ENCODE measurements around the gene PTPN7.

DNA sequence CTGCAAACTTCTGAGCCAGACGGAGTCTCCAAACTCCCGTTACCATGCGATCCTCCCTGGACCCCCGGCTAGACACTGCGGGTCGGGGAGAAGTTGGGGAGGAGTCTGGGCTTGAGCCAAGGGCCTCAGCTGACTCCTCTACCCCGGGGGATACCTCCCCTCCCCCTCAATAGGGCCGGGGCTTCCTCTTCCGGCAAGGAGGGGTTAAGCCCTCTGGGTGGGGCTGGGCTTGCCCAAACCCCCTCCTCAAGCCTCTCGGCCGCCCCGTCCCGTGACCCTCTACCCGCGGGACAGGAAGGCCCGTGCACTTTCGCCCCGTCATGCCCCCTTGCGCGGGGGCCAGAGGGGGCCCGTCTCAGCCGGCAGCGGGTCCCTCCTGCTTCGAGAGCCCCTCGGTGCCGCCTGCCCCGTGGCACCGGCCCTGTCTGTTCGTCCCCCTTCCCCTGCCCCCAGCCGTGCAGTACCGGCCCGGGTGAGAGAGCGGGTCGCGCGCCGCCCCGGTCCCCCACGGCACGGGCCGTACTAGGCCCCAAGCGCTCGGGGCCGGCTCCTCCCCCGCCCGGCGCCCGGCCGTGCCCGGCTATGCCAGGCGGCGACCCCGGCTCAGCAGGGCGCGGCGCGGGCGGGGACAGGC, 16.5 kb downstream of the PTPN7 start:
- TF ChIP-seq POLR2A (IDR thresholded peaks at IDR 0.05), result no peak
- TF ChIP-seq, protein P1, sequence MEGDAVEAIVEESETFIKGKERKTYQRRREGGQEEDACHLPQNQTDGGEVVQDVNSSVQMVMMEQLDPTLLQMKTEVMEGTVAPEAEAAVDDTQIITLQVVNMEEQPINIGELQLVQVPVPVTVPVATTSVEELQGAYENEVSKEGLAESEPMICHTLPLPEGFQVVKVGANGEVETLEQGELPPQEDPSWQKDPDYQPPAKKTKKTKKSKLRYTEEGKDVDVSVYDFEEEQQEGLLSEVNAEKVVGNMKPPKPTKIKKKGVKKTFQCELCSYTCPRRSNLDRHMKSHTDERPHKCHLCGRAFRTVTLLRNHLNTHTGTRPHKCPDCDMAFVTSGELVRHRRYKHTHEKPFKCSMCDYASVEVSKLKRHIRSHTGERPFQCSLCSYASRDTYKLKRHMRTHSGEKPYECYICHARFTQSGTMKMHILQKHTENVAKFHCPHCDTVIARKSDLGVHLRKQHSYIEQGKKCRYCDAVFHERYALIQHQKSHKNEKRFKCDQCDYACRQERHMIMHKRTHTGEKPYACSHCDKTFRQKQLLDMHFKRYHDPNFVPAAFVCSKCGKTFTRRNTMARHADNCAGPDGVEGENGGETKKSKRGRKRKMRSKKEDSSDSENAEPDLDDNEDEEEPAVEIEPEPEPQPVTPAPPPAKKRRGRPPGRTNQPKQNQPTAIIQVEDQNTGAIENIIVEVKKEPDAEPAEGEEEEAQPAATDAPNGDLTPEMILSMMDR (IDR thresholded peaks at IDR 0.05), result no peak

Measured in Peyer's patch (tissue), 4 donors.